OCI-LY7 (cell line): ENCODE measurements around the gene RASA2. TPM values are rescaled to one million over a fixed set of nuclear protein-coding genes. Genes with fewer than 3 reads are reported as not detected.
A peak's percentile ranks its signal among the peaks of the same experiment; 100 is the strongest.

Experiments used
- BruUV-seq: library from RNA; stranded (reverse); fragments of 400-500 nt; replicated peaks from 2 replicates; lab custom pipeline; 2021; lab: Mats Ljungman, UMichigan
- CTCF ChIA-PET: fragments of 300-600 bp; sonication (Branson Sonifier 250); formaldehyde crosslinking; loops from one replicate; lab custom pipeline; 2022; ENCODE audit warnings: antibody characterized with exemption; ENCODE audit not compliant: unreplicated experiment; lab: Charles Lee
- POLR2A ChIA-PET: fragments of 300-600 bp; sonication (Branson Sonifier 250); formaldehyde crosslinking; loops from one replicate; lab custom pipeline; 2022; ENCODE audit warnings: antibody characterized with exemption; lab: Charles Lee
- DNase-seq: peaks from one replicate; pipeline ENCODE4 v3.0.0-alpha.2; 2015; ENCODE audit warnings: low spot score
- H2AFZ ChIP-seq: fragments of 200-600 bp; sonication (generic), shearing (Covaris generic); 2 replicates; pipeline ENCODE4 v1.6.1; 2014; ENCODE audit warnings: mild to moderate bottlenecking, antibody characterized with exemption, low read length, moderate library complexity
- H3K27ac ChIP-seq: fragments of 200-600 bp; sonication (generic); 2 replicates; pipeline ENCODE4 v1.5.1; 2014; ENCODE audit warnings: mixed run types, low read depth, mild to moderate bottlenecking, moderate library complexity, low read length, inconsistent platforms; ENCODE audit not compliant: poor library complexity, severe bottlenecking
- H3K36me3 ChIP-seq: fragments of 200-600 bp; sonication (generic); 2 replicates; pipeline ENCODE4 v1.6.1; 2014; ENCODE audit warnings: mild to moderate bottlenecking, antibody characterized with exemption, low read length, moderate library complexity, mixed read lengths; ENCODE audit not compliant: insufficient read depth
- H3K4me1 ChIP-seq: fragments of 200-600 bp; sonication (generic); 2 replicates; pipeline ENCODE4 v1.5.1; 2014; ENCODE audit warnings: mild to moderate bottlenecking, low read length; ENCODE audit not compliant: insufficient read depth, poor library complexity, severe bottlenecking
- H3K4me2 ChIP-seq: fragments of 200-600 bp; sonication (generic); 2 replicates; pipeline ENCODE4 v1.6.1; 2014; ENCODE audit warnings: mild to moderate bottlenecking, low read length
- H3K4me3 ChIP-seq: fragments of 200-600 bp; sonication (generic); 2 replicates; pipeline ENCODE4 v1.5.1; 2014; ENCODE audit warnings: mild to moderate bottlenecking, low read depth, low read length; ENCODE audit not compliant: poor library complexity, severe bottlenecking
- H3K79me2 ChIP-seq: fragments of 200-600 bp; sonication (generic); 2 replicates; pipeline ENCODE4 v1.6.1; 2016; ENCODE audit warnings: low read depth, mild to moderate bottlenecking, low read length, moderate library complexity, mixed read lengths; ENCODE audit not compliant: insufficient read depth
- H3K9me2 ChIP-seq: fragments of 200-600 bp; sonication (generic); 2 replicates; pipeline ENCODE4 v1.6.1; 2016; ENCODE audit warnings: mild to moderate bottlenecking, low read length, mixed read lengths; ENCODE audit not compliant: insufficient read depth
- H3K9me3 ChIP-seq: fragments of 200-600 bp; sonication (generic); 2 replicates; pipeline ENCODE4 v1.6.1; 2014; ENCODE audit warnings: mild to moderate bottlenecking, mixed run types, low read length, mixed read lengths
- H4K20me1 ChIP-seq: fragments of 200-600 bp; sonication (generic); 2 replicates; pipeline ENCODE4 v1.6.1; 2014; ENCODE audit warnings: mild to moderate bottlenecking, antibody characterized with exemption, low read length, moderate library complexity, mixed read lengths; ENCODE audit not compliant: insufficient read depth
- CTCF ChIP-seq: fragments of 200-600 bp; sonication (generic); conservative IDR thresholded peaks from 2 replicates; pipeline ENCODE4 v1.5.1; 2014; ENCODE audit warnings: mild to moderate bottlenecking, antibody characterized with exemption, low read length, moderate library complexity, mixed read lengths
- EZH2phosphoT487 ChIP-seq: fragments of 200-600 bp; sonication (generic); IDR thresholded peaks from 2 replicates; pipeline ENCODE4 v1.6.1; 2018; ENCODE audit warnings: low read depth, borderline replicate concordance, mild to moderate bottlenecking, mixed run types, antibody characterized with exemption, low read length, moderate library complexity, mixed read lengths
- intact Hi-C: fragments of 100-400 bp; cut with micrococcal nuclease; formaldehyde crosslinking; loops from one replicate; pipeline ENCODE4 v1.10.0; 2022; ENCODE audit not compliant: unreplicated experiment
- total RNA-seq, 2 experiments: library from RNA; depleted of rRNA in 1 of 2; stranded (reverse); fragments of >200 nt in 1 of 2; shearing (Covaris generic) in 1 of 2; gene quantifications; 2 replicates each; pipeline ENCODE4 v1.2.3, GENCODE V29; 2014 to 2022

Gene RASA2
- total RNA-seq, 2 experiments from 2014 or later: 11.0 to 21.7 TPM

DNA sequence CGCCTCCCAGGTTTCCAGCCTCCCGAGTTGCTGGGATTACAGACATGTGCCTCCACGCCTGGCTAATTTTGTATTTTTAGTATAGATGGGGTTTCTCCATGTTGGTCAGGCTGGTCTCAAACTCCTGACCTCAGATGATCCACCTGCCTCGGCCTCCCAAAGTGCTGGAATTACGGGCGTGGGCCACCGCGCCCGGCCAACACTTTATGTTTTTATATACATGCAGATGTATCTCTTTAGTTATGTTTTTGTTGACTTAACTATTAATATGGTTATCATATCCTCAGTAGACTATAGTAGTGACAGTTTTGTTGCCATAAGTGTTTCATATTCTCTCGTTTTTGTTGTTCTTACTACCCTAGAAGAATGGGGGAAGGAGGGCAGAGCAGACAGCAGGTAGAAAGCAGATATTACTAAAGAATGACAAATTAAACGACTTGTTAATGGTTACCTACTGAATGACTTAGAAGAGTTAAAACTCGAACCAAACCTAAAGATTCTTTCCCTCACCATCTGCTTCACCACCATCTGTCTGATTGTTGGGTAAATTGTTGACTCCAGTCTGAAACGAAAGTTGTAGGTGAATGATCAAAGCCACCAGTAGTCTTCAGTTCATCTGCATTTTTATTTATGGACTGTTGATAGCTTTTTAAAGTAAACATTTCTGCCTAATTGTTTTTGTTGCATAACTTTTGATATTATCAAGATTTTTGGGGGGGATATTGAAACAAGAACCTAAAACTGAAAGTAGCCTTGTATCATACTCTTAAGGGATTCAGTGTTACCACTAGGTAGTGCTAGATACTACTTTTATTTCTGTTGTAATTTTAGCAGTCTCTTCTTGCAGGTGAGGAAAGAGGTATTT lies 89.3 kb downstream of the RASA2 start:
- Histone ChIP-seq H3K9me3 (no peaks in the 10 kb centered on the region), H3K79me2 (no peaks in the 10 kb centered on the region), H3K4me1 (peaks cover 7% of the 10 kb centered on the region), H3K36me3 (peaks cover 64% of the 10 kb centered on the region), H3K4me3 (no peak overlapping the region), H2AFZ (no peak overlapping the region), H3K4me2 (peak overlapping the region; percentile 46), H4K20me1 (no peaks in the 10 kb centered on the region), H3K27ac (no peak overlapping the region), H3K9me2 (no peaks in the 10 kb centered on the region)
- peak; percentile 37 for DNase-seq
- no TSS peak for BruUV-seq
- intact Hi-C loops: loop anchor here (5.0 to 10.0 kb wide), 2 partner anchors 71 to 339 kb away; no protein-coding TSS in a partner anchor
- ChIA-PET CTCF (no interaction called here), POLR2A (interaction anchor here (0.9 to 2.1 kb wide), 2 partner anchors 10 to 15 kb away, joined by 3 to 10 read pairs; no protein-coding TSS in a partner anchor)
- TF ChIP-seq EZH2phosphoT487 (no peak), CTCF (peak; percentile 82)

GRCh38 chr3:141576744-141577052 lies 89.9 kb downstream of the RASA2 start:
- no TSS peak for BruUV-seq
- no peak overlapping the region for H3K4me3 ChIP-seq
- H3K9me3 ChIP-seq: no peaks in the 10 kb centered on the region
- no peak overlapping the region for H2AFZ ChIP-seq
- POLR2A ChIA-PET: interaction anchor here (0.9 to 2.1 kb wide), 2 partner anchors 10 to 16 kb away, joined by 3 to 10 read pairs; no protein-coding TSS in a partner anchor
- intact Hi-C loops: loop anchor here (5.0 to 10.0 kb wide), 2 partner anchors 71 to 338 kb away; no protein-coding TSS in a partner anchor
- CTCF ChIA-PET: no interaction called here
- no peaks in the 10 kb centered on the region for H3K9me2 ChIP-seq
- H3K79me2 ChIP-seq: no peaks in the 10 kb centered on the region
- DNase-seq: no peak
- peak overlapping the region; percentile 46; the same call in 1 of the 2 replicates for H3K4me2 ChIP-seq
- peaks cover 7% of the 10 kb centered on the region for H3K4me1 ChIP-seq
- H3K27ac ChIP-seq: no peak overlapping the region
- H4K20me1 ChIP-seq: no peaks in the 10 kb centered on the region
- TF ChIP-seq EZH2phosphoT487 (no peak), CTCF (peak; percentile 22; the same call in 1 of the 2 replicates)
- H3K36me3 ChIP-seq: peaks cover 64% of the 10 kb centered on the region
